B cell (primary cell): ENCODE results near the gene ACAD10. TPM values are rescaled to one million over a fixed set of nuclear protein-coding genes. Genes with fewer than 3 reads are reported as not detected.

Source experiments
- ATAC-seq: fragments of 200-7000 bp; cut with Tn5 transposase; one replicate; pipeline ENCODE4 v1.10.0; 2021; ENCODE audit warnings: low read depth, mild to moderate bottlenecking, moderate number of reproducible peaks, moderate library complexity
- CTCF ChIA-PET: fragments of 350-600 bp; sonication (Branson Sonifier 250); formaldehyde crosslinking; loops from one replicate; lab custom pipeline; 2021; ENCODE audit warnings: antibody characterized with exemption, inconsistent platforms; lab: Charles Lee
- POLR2A ChIA-PET: fragments of 350-600 bp; sonication (Branson Sonifier 250); formaldehyde crosslinking; loops from one replicate; lab custom pipeline; 2021; ENCODE audit warnings: antibody characterized with exemption; lab: Charles Lee
- DNase-seq: peaks from one replicate; pipeline ENCODE4 v3.0.0; 2013
- H2AFZ ChIP-seq: 2 replicates; pipeline ENCODE4 v1.6.1; 2012; ENCODE audit warnings: mild to moderate bottlenecking, low read depth, low read length; ENCODE audit not compliant: insufficient read depth, poor library complexity, severe bottlenecking
- H3K27ac ChIP-seq, 2 donors: 1 replicate in 1 of 2; 2 replicates in 1 of 2; pipeline ENCODE4 v1.5.1; 2012 to 2013; ENCODE audit warnings: low read length in 2 of 2, mild to moderate bottlenecking in 2 of 2, moderate library complexity in 1 of 2
- H3K27me3 ChIP-seq, 4 experiments: fragments of 200-600 bp in 1 of 4; sonication (generic) in 1 of 4; replicated peaks in 1 of 4; 1 replicate in 2 of 4; 2 replicates in 2 of 4; pipeline versions ENCODE4 v1.6.1 to v1.7.0; 2013 to 2016; ENCODE audit warnings: low read length in 3 of 4, mild to moderate bottlenecking in 2 of 4, mixed read lengths in 1 of 4, moderate library complexity in 1 of 4; ENCODE audit not compliant: insufficient read depth in 4 of 4, control insufficient read depth in 3 of 4; ENCODE audit errors: control extremely low read depth in 1 of 4
- H3K36me3 ChIP-seq, 2 experiments: replicated peaks in 1 of 2; 1 replicate in 1 of 2; 2 replicates in 1 of 2; pipeline versions ENCODE4 v1.6.1 to v1.7.1; 2013; ENCODE audit warnings: low read length in 1 of 2; ENCODE audit not compliant: insufficient read depth in 2 of 2, control insufficient read depth in 1 of 2; ENCODE audit errors: control extremely low read depth in 1 of 2, extremely low read depth in 1 of 2
- H3K4me1 ChIP-seq, 2 donors: fragments of 200-600 bp in 1 of 2; sonication (generic) in 1 of 2; 1 replicate in 1 of 2; 2 replicates in 1 of 2; pipeline versions ENCODE4 v1.5.1 to v1.6.1; 2013 to 2017; ENCODE audit warnings: low read length in 2 of 2; ENCODE audit not compliant: control insufficient read depth in 2 of 2, insufficient read depth in 2 of 2
- H3K4me2 ChIP-seq: replicated peaks from 2 replicates; pipeline ENCODE3; 2012; ENCODE audit warnings: mild to moderate bottlenecking, low read depth, low read length; ENCODE audit not compliant: poor library complexity, severe bottlenecking
- H3K4me3 ChIP-seq, 5 experiments: fragments of 200-600 bp in 1 of 5; sonication (generic) in 1 of 5; 1 replicate in 3 of 5; 2 replicates in 2 of 5; pipeline versions ENCODE4 v1.5.1 to v1.7.0; 2011 to 2016; ENCODE audit warnings: low read length in 4 of 5, mild to moderate bottlenecking in 4 of 5, low read depth in 2 of 5, control low read depth in 1 of 5, moderate library complexity in 1 of 5; ENCODE audit not compliant: insufficient read depth in 1 of 5; ENCODE audit errors: control extremely low read depth in 1 of 5, extremely low read depth in 1 of 5
- H3K79me2 ChIP-seq: fragments of 200-600 bp; sonication (generic); one replicate; pipeline ENCODE4 v1.6.0; 2016; ENCODE audit warnings: low read length; ENCODE audit not compliant: control insufficient read depth, insufficient read depth
- H3K9ac ChIP-seq: fragments of 200-600 bp; sonication (generic); 2 replicates; pipeline ENCODE4 v1.6.1; 2017; ENCODE audit warnings: mild to moderate bottlenecking, low read length, moderate library complexity
- H3K9me3 ChIP-seq, 3 donors: one replicate each; pipeline versions ENCODE4 v1.6.1 to v1.7.1; 2013; ENCODE audit warnings: low read length in 2 of 3; ENCODE audit not compliant: control insufficient read depth in 2 of 3, insufficient read depth in 1 of 3; ENCODE audit errors: control extremely low read depth in 1 of 3
- H4K20me1 ChIP-seq: 2 replicates; pipeline ENCODE4 v1.6.0; 2012; ENCODE audit warnings: mild to moderate bottlenecking, low read length; ENCODE audit not compliant: insufficient read depth, control insufficient read depth, poor library complexity, severe bottlenecking
- H3K27ac Mint-ChIP-seq: one replicate; pipeline ENCODE4 v1.8.0; 2021; ENCODE audit warnings: mixed read lengths
- H3K27me3 Mint-ChIP-seq: one replicate; pipeline ENCODE4 v1.8.0; 2021; ENCODE audit warnings: mixed read lengths
- H3K4me1 Mint-ChIP-seq: one replicate; pipeline ENCODE4 v1.8.0; 2021; ENCODE audit warnings: mixed read lengths
- H3K4me3 Mint-ChIP-seq: one replicate; pipeline ENCODE4 v1.8.0; 2021; ENCODE audit warnings: mixed read lengths
- H3K9me3 Mint-ChIP-seq: one replicate; pipeline ENCODE4 v1.8.0; 2022; ENCODE audit warnings: mixed read lengths; ENCODE audit not compliant: insufficient read depth
- EZH2 ChIP-seq: IDR thresholded peaks from 2 replicates; pipeline ENCODE4 v1.6.1; 2012; ENCODE audit warnings: borderline replicate concordance, low read depth, mild to moderate bottlenecking, moderate library complexity, low read length; ENCODE audit not compliant: insufficient read depth, poor library complexity, severe bottlenecking
- WGBS: methylation state at CpG from one replicate; pipeline ENCODE4 v1.1.5; 2013; ENCODE audit warnings: missing lambda C conversion rate; ENCODE audit not compliant: insufficient coverage; 5-methylcytosine and 5-hydroxymethylcytosine counted together
- intact Hi-C: fragments of 100-400 bp; cut with micrococcal nuclease; formaldehyde crosslinking; loops from one replicate; pipeline ENCODE4 v1.10.0; 2022
- polyA plus RNA-seq: library from polyadenylated mRNA; depleted of rRNA; stranded (reverse); fragments of >200 nt; gene quantifications from 2 replicates; pipeline ENCODE4 v1.2.3, GENCODE V29; 2012
- total RNA-seq, 2 donors: library from RNA; stranded (reverse); fragments of 120-200 nt in 1 of 2; gene quantifications; 1 replicate in 1 of 2; 2 replicates in 1 of 2; pipeline versions ENCODE4 v1.2.3 to v1.2.4, GENCODE V29; 2013 to 2022
- TF ChIP-seq, protein P1 (sequence below): fragments of 200-600 bp; IDR thresholded peaks from one replicate; pipeline ENCODE4 v1.8.0; 2022; ENCODE audit warnings: antibody characterized with exemption, mild to moderate bottlenecking

The ACAD10 gene
- total and polyA plus RNA-seq, 2 donors (not counting 1 experiment from before 2014, with no cell fraction given) = 38.1 to 48.6 TPM

DNA sequence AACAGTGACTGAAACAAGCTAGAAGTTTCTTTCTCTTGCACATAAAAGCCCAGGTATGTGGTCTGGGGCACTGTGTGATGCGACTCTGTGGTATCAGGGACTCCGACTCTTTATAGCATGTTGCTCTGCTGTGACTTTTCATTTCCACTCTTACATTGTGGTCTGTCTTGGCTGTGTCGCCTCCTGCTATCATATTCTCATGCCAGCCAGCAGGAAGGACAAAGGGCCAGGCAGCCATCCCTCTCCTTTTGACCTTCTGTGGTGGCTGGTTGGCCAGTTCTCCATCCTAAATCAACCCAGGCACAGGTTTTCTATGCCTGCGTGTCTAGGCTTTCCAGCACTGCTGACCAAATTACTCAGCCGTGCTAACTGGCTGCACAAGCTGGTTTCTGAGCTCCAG lies 8.0 kb downstream of the ACAD10 start:
- Mint-ChIP-seq H3K27ac (no peak overlapping the region), H3K4me3 (no peak overlapping the region), H3K9me3 (no peaks in the 10 kb centered on the region), H3K27me3 (no peaks in the 10 kb centered on the region), H3K4me1 (no peaks in the 10 kb centered on the region)
- ChIA-PET POLR2A (no interaction called here), CTCF (no interaction called here)
- H4K20me1 ChIP-seq = no peaks in the 10 kb centered on the region
- WGBS = 91% methylated on average over 5 of the region's 5 CpGs
- H3K4me2 ChIP-seq = no peak overlapping the region
- no peak overlapping the region for H2AFZ ChIP-seq
- TF ChIP-seq, protein P1, sequence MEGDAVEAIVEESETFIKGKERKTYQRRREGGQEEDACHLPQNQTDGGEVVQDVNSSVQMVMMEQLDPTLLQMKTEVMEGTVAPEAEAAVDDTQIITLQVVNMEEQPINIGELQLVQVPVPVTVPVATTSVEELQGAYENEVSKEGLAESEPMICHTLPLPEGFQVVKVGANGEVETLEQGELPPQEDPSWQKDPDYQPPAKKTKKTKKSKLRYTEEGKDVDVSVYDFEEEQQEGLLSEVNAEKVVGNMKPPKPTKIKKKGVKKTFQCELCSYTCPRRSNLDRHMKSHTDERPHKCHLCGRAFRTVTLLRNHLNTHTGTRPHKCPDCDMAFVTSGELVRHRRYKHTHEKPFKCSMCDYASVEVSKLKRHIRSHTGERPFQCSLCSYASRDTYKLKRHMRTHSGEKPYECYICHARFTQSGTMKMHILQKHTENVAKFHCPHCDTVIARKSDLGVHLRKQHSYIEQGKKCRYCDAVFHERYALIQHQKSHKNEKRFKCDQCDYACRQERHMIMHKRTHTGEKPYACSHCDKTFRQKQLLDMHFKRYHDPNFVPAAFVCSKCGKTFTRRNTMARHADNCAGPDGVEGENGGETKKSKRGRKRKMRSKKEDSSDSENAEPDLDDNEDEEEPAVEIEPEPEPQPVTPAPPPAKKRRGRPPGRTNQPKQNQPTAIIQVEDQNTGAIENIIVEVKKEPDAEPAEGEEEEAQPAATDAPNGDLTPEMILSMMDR = no peak
- DNase-seq = no peak
- no peaks in the 10 kb centered on the region for H3K4me1 ChIP-seq
- H3K4me3 ChIP-seq = no peak overlapping the region
- ATAC-seq = no peak
- peaks cover 9 to 36% of the 10 kb centered on the region in 2 experiments for H3K36me3 ChIP-seq
- H3K9me3 ChIP-seq = no peaks in the 10 kb centered on the region
- H3K27me3 ChIP-seq = no peaks in the 10 kb centered on the region
- intact Hi-C loops = no loop called here
- peaks cover 18% of the 10 kb centered on the region for H3K79me2 ChIP-seq
- no peak overlapping the region for H3K9ac ChIP-seq
- H3K27ac ChIP-seq = no peak overlapping the region

DNA sequence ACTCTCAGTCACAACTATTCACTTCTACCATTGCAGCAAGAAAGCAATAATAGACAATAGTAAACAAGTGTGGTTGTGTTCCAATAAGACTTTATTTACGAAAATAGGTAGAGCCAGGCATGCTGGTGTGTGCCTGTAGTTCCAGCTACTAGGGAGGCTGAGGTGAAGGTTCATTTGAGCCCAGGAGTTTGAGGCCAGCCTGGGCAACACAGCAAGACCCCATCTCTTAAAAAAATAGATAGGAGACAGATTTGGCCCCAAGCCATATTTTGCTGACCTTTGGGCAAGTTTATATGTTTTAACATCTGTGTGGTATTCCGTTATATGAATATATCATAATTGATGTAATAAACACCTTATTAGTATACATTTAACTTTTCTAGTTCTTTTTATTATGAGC lies 14.1 kb downstream of the ACAD10 start:
- Histone ChIP-seq H3K9me3 (no peaks in the 10 kb centered on the region), H4K20me1 (no peaks in the 10 kb centered on the region), H3K4me3 (no peak overlapping the region), H3K4me2 (no peak overlapping the region), H3K27ac (no peak overlapping the region), H3K27me3 (no peaks in the 10 kb centered on the region), H3K4me1 (no peaks in the 10 kb centered on the region), H3K79me2 (peaks cover 8% of the 10 kb centered on the region), H3K36me3 (peaks cover 2 to 44% of the 10 kb centered on the region in 2 experiments), H2AFZ (no peak overlapping the region), H3K9ac (no peak overlapping the region)
- H3K27me3 Mint-ChIP-seq = no peaks in the 10 kb centered on the region
- H3K27ac Mint-ChIP-seq = no peak overlapping the region
- POLR2A ChIA-PET = no interaction called here
- ATAC-seq (no peak), DNase-seq (no peak)
- TF ChIP-seq, protein P1 = no peak
- no peak for TF ChIP-seq EZH2
- no peaks in the 10 kb centered on the region for H3K4me1 Mint-ChIP-seq
- no peaks in the 10 kb centered on the region for H3K9me3 Mint-ChIP-seq
- CTCF ChIA-PET = no interaction called here
- whole genome bisulfite sequencing = 100% methylated on average over 1 of the region's 2 CpGs
- H3K4me3 Mint-ChIP-seq = no peak overlapping the region
- intact Hi-C loops = no loop called here
